Fibroblast of lung (primary cell): Measurements from ENCODE around the gene GABRB2. TPM values are rescaled to one million over a fixed set of nuclear protein-coding genes. Genes with fewer than 3 reads are reported as not detected.

Experiments used
- DNase-seq, 2 donors: peaks; one replicate each; pipeline versions ENCODE4 v3.0.0 to v3.0.0-alpha.2; 2010; ENCODE audit warnings: low read depth in 2 of 2
- H2AFZ ChIP-seq: 2 replicates; pipeline ENCODE4 v1.5.1; 2012; ENCODE audit warnings: low read length, control low read depth, inconsistent platforms
- H3K27ac ChIP-seq: 2 replicates; pipeline ENCODE4 v1.5.1; 2011; ENCODE audit warnings: low read length, control low read depth; ENCODE audit not compliant: insufficient read depth
- H3K27me3 ChIP-seq: 2 replicates; pipeline ENCODE4 v1.5.1; 2011; ENCODE audit warnings: mild to moderate bottlenecking, low read length; ENCODE audit not compliant: control insufficient read depth, insufficient read depth
- H3K36me3 ChIP-seq: 2 replicates; pipeline ENCODE4 v1.5.1; 2011; ENCODE audit warnings: low read length; ENCODE audit not compliant: control insufficient read depth, insufficient read depth
- H3K4me1 ChIP-seq: 2 replicates; pipeline ENCODE4 v1.5.1; 2011; ENCODE audit warnings: low read length; ENCODE audit not compliant: control insufficient read depth, insufficient read depth; ENCODE audit errors: extremely low read depth
- H3K4me2 ChIP-seq: 2 replicates; pipeline ENCODE4 v1.5.1; 2011; ENCODE audit warnings: low read length, control low read depth; ENCODE audit not compliant: insufficient read depth; ENCODE audit errors: extremely low read depth
- H3K4me3 ChIP-seq, 4 experiments: fragments of 200-600 bp in 1 of 4; sonication (generic) in 1 of 4; replicated peaks in 1 of 4; 2 replicates each; pipeline ENCODE4 v1.5.1; 2011 to 2016; ENCODE audit warnings: low read length in 4 of 4, low read depth in 3 of 4, mild to moderate bottlenecking in 3 of 4, control low read depth in 2 of 4, inconsistent platforms in 1 of 4, mixed read lengths in 1 of 4; ENCODE audit not compliant: insufficient read depth in 1 of 4; ENCODE audit errors: control extremely low read depth in 1 of 4
- H3K79me2 ChIP-seq: 2 replicates; pipeline ENCODE4 v1.5.1; 2012; ENCODE audit warnings: mild to moderate bottlenecking, low read length, inconsistent platforms; ENCODE audit not compliant: control insufficient read depth, insufficient read depth
- H3K9ac ChIP-seq: 2 replicates; pipeline ENCODE4 v1.5.1; 2011; ENCODE audit warnings: mild to moderate bottlenecking, low read length, control low read depth; ENCODE audit not compliant: insufficient read depth
- H3K9me3 ChIP-seq: 2 replicates; pipeline ENCODE4 v1.5.1; 2012; ENCODE audit warnings: low read depth, low read length; ENCODE audit not compliant: control insufficient read depth, insufficient read depth
- H4K20me1 ChIP-seq: 2 replicates; pipeline ENCODE4 v1.5.1; 2011; ENCODE audit warnings: low read length; ENCODE audit not compliant: control insufficient read depth, insufficient read depth; ENCODE audit errors: extremely low read depth
- CTCF ChIP-seq, 2 donors: IDR thresholded peaks in 1 of 2; conservative IDR thresholded peaks in 1 of 2; 1 replicate in 1 of 2; 2 replicates in 1 of 2; pipeline ENCODE4 v1.5.1; 2011 to 2012; ENCODE audit warnings: low read length in 2 of 2, control low read depth in 1 of 2, inconsistent platforms in 1 of 2, low read depth in 1 of 2, mild to moderate bottlenecking in 1 of 2
- EZH2 ChIP-seq: IDR thresholded peaks from 2 replicates; pipeline ENCODE4 v1.5.1; 2012; ENCODE audit warnings: low read length, control low read depth, mild to moderate bottlenecking; ENCODE audit errors: missing control alignments
- polyA plus RNA-seq, 2 donors: library from polyadenylated mRNA; depleted of rRNA in 1 of 2; stranded (reverse) in 1 of 2; unstranded in 1 of 2; fragments of >200 nt; gene quantifications; 2 replicates each; pipeline ENCODE4 v1.2.1, GENCODE V29; 2011 to 2012; ENCODE audit warnings: missing spikeins in 1 of 2
- total RNA-seq: library from RNA; depleted of rRNA; stranded (reverse); fragments of >200 nt; gene quantifications from 2 replicates; pipeline ENCODE4 v1.2.1, GENCODE V29; 2014

GABRB2 gene
- total and polyA plus RNA-seq, 2 donors (not counting 1 experiment from before 2014, with no cell fraction given) = under 0.01 to 0.01 TPM

DNA sequence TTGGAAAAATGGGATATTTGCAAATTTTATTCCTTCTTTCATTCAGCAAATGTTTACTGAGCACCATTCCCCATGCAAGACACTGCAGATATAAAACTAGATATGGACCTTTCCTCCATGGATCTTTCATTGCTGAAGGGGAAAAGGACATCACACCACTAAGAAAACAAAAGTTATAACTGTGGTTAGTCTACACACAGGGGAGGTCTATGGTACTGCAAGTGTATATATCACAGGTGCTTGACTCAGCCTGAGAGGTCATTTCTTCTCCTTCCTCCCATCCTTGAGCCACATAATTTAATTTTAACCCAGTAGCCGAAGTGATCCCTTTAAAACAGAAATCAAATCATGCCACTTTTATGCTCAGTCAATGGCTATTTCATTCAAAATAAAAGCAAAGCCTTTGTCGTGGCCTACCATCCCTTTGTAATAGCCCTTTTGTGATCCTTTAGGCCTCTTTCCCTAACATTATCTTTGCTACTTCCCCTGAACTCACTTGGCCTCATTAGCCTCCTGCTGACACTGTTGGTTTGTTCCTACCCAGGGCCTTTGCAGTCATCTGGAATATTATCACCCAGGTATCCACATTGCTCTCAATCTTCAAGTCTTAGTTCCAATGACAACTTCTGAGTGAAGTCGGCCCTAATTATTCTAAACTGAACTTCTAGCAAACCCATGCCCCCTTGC, 213.2 kb downstream of the GABRB2 start:
- H4K20me1 ChIP-seq = no peaks in the 10 kb centered on the region
- no peak overlapping the region for H3K27ac ChIP-seq
- H3K9me3 ChIP-seq = no peaks in the 10 kb centered on the region
- H3K4me1 ChIP-seq = no peaks in the 10 kb centered on the region
- no peaks in the 10 kb centered on the region for H3K79me2 ChIP-seq
- no peak overlapping the region for H3K4me2 ChIP-seq
- no peak overlapping the region for H3K4me3 ChIP-seq
- H3K9ac ChIP-seq = no peak overlapping the region
- H2AFZ ChIP-seq = no peak overlapping the region
- no peak for DNase-seq
- H3K36me3 ChIP-seq = no peaks in the 10 kb centered on the region
- TF ChIP-seq CTCF (conservative IDR thresholded peaks at IDR 0.05 in 1 of 2, IDR thresholded peaks at IDR 0.05 in 1 of 2; ENCODE audit: low read depth in 1 of 2, low read length in 2 of 2) (no peak), EZH2 (no peak)
- H3K27me3 ChIP-seq = no peaks in the 10 kb centered on the region

- Histone ChIP-seq H2AFZ (no peak overlapping the region), H3K36me3 (no peaks in the 10 kb centered on the region), H3K9ac (no peak overlapping the region), H3K4me3 (no peak overlapping the region), H4K20me1 (no peaks in the 10 kb centered on the region), H3K79me2 (no peaks in the 10 kb centered on the region), H3K9me3 (no peaks in the 10 kb centered on the region), H3K4me2 (no peak overlapping the region), H3K27ac (no peak overlapping the region), H3K27me3 (no peaks in the 10 kb centered on the region), H3K4me1 (no peaks in the 10 kb centered on the region)
- DNase-seq = no peak
- TF ChIP-seq CTCF (conservative IDR thresholded peaks at IDR 0.05 in 1 of 2, IDR thresholded peaks at IDR 0.05 in 1 of 2; ENCODE audit: low read depth in 1 of 2, low read length in 2 of 2) (no peak), EZH2 (no peak)
These were observed 214.2 kb downstream of the GABRB2 start for GRCh38 chr5:161332343-161332742.

GRCh38 chr5:161314033-161314432, 232.5 kb downstream of the GABRB2 start:
- no peak overlapping the region for H3K27ac ChIP-seq
- TF ChIP-seq CTCF (conservative IDR thresholded peaks at IDR 0.05 in 1 of 2, IDR thresholded peaks at IDR 0.05 in 1 of 2; ENCODE audit: low read depth in 1 of 2, low read length in 2 of 2) = no peak
- no peak for TF ChIP-seq EZH2
- H3K4me1 ChIP-seq = no peaks in the 10 kb centered on the region
- no peaks in the 10 kb centered on the region for H3K27me3 ChIP-seq
- no peaks in the 10 kb centered on the region for H3K36me3 ChIP-seq
- no peak overlapping the region for H2AFZ ChIP-seq
- no peak for DNase-seq
- no peak overlapping the region for H3K4me3 ChIP-seq
- no peaks in the 10 kb centered on the region for H3K79me2 ChIP-seq
- H3K9ac ChIP-seq = no peak overlapping the region
- no peaks in the 10 kb centered on the region for H4K20me1 ChIP-seq
- H3K9me3 ChIP-seq = no peaks in the 10 kb centered on the region
- H3K4me2 ChIP-seq = no peak overlapping the region
